Renal cortical epithelial cell (primary cell): ENCODE results near the gene OBSL1. TPM values are rescaled to one million over a fixed set of nuclear protein-coding genes. Genes with fewer than 3 reads are reported as not detected.
A peak's percentile ranks its signal among the peaks of the same experiment; 100 is the strongest.

Source experiments
- DNase-seq: peaks from one replicate; pipeline ENCODE4 v3.0.0-alpha.2; 2011; ENCODE audit warnings: low read depth
- total RNA-seq: library from RNA; depleted of rRNA; stranded (reverse); fragments of >200 nt; gene quantifications from 2 replicates; pipeline ENCODE4 v1.2.3, GENCODE V29; 2014

Gene OBSL1
- total RNA-seq, 1 donor from 2014 or later, result 145 TPM

- DNase-seq, result no peak
Measured at GRCh38 chr2:219531639-219532377, 39.5 kb downstream of the OBSL1 start.

- DNase-seq, result peak; percentile 57
Measured at GRCh38 chr2:219530048-219530963, 41.0 kb downstream of the OBSL1 start.

GRCh38 chr2:219527472-219527871, 43.9 kb downstream of the OBSL1 start:
- no peak for DNase-seq

GRCh38 chr2:219527076-219527394, 44.3 kb downstream of the OBSL1 start:
- DNase-seq, result peak; percentile 46

- DNase-seq, result no peak
Measured at GRCh38 chr2:219526320-219527075, 44.8 kb downstream of the OBSL1 start.

GRCh38 chr2:219525533-219526232, 45.7 kb downstream of the OBSL1 start:
- DNase-seq, result no peak

GRCh38 chr2:219524817-219525216, 46.5 kb downstream of the OBSL1 start:
- DNase-seq, result no peak

GRCh38 chr2:219523031-219523671, 48.2 kb downstream of the OBSL1 start:
- no peak for DNase-seq

- DNase-seq, result peak; percentile 72
Measured at GRCh38 chr2:219522111-219523030, 49.0 kb downstream of the OBSL1 start.

GRCh38 chr2:219521066-219521880, 50.1 kb downstream of the OBSL1 start:
- DNase-seq, result no peak

GRCh38 chr2:219520079-219520478, 51.3 kb downstream of the OBSL1 start:
- DNase-seq, result no peak

- no peak for DNase-seq
Measured at GRCh38 chr2:219519526-219519916, 51.8 kb downstream of the OBSL1 start.

GRCh38 chr2:219517954-219518778, 53.2 kb downstream of the OBSL1 start:
- DNase-seq, result no peak

- DNase-seq, result no peak
Measured at GRCh38 chr2:219516888-219517287, 54.5 kb downstream of the OBSL1 start.

GRCh38 chr2:219515874-219516629, 55.3 kb downstream of the OBSL1 start:
- DNase-seq, result no peak

- DNase-seq, result no peak
Measured at GRCh38 chr2:219514836-219515235, 56.5 kb downstream of the OBSL1 start.

GRCh38 chr2:219514196-219514761, 57.1 kb downstream of the OBSL1 start, which contains the start of gene ASIC4:
Gene ASIC4, plus strand, starts transcription at chr2:219514482. Its CDS starts 243 bp downstream, at chr2:219514725.
- DNase-seq, result no peak
